Measurements from ENCODE around the gene ORC5. TPM values are rescaled to one million over a fixed set of nuclear protein-coding genes. Genes with fewer than 3 reads are reported as not detected.

ORC5 gene
- total RNA-seq, 4 donors from 2014 or later: 11.8 to 36.6 (median 12.7) TPM

DNA sequence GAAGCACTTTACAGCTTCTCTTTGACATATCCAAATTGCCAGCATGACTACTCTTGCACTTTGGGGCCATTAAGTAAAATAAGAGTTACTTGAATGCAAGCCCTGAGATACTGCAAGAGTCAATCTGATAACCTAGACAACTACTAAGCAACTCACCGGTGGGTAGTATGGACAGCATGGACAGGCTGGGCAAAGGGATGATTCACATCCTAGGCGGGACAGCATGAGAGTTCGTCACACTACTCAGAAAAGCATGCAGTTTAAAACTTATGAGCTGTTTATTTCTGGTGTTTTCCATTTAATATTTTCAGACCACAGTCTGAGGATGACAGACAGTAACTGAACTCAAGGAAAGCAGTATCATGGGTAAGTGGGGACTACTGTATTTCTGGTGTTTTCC, 84.0 kb downstream of the ORC5 start:
- TF ChIP-seq, protein P1, sequence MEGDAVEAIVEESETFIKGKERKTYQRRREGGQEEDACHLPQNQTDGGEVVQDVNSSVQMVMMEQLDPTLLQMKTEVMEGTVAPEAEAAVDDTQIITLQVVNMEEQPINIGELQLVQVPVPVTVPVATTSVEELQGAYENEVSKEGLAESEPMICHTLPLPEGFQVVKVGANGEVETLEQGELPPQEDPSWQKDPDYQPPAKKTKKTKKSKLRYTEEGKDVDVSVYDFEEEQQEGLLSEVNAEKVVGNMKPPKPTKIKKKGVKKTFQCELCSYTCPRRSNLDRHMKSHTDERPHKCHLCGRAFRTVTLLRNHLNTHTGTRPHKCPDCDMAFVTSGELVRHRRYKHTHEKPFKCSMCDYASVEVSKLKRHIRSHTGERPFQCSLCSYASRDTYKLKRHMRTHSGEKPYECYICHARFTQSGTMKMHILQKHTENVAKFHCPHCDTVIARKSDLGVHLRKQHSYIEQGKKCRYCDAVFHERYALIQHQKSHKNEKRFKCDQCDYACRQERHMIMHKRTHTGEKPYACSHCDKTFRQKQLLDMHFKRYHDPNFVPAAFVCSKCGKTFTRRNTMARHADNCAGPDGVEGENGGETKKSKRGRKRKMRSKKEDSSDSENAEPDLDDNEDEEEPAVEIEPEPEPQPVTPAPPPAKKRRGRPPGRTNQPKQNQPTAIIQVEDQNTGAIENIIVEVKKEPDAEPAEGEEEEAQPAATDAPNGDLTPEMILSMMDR (IDR thresholded peaks at IDR 0.05): no peak
- TF ChIP-seq POLR2A (IDR thresholded peaks at IDR 0.05; ENCODE audit: low read depth) (no peak), POLR2AphosphoS5 (IDR thresholded peaks at IDR 0.05) (no peak), EP300 (IDR thresholded peaks at IDR 0.05) (no peak)
- H3K27me3 ChIP-seq: no peaks in the 10 kb centered on the region
- WGBS: 91% methylated on average over 3 of the region's 3 CpGs
- H3K36me3 ChIP-seq: peaks cover 5 to 34% (median 19%) of the 10 kb centered on the region in 4 donors
- no peaks in the 10 kb centered on the region for H3K9me3 ChIP-seq
- DNase-seq (ENCODE audit: extremely low spot score): no peak
- no peak overlapping the region for H3K4me3 ChIP-seq
- no peak overlapping the region for H3K27ac ChIP-seq (replicated peaks in 1 of 4)
- intact Hi-C loops (cut with DNase I): no loop called here
- no peaks in the 10 kb centered on the region for H3K4me1 ChIP-seq

GRCh38 chr7:104113788-104114187, 94.0 kb downstream of the ORC5 start:
- Histone ChIP-seq H3K4me3 (no peak overlapping the region), H3K27ac (replicated peaks in 1 of 4) (no peak overlapping the region), H3K36me3 (no peaks in the 10 kb centered on the region), H3K9me3 (no peaks in the 10 kb centered on the region), H3K27me3 (no peaks in the 10 kb centered on the region), H3K4me1 (no peaks in the 10 kb centered on the region)
- 92% methylated on average over 2 of the region's 2 CpGs for WGBS
- no peak for TF ChIP-seq POLR2A (IDR thresholded peaks at IDR 0.05; ENCODE audit: low read depth)
- no peak for TF ChIP-seq EP300 (IDR thresholded peaks at IDR 0.05)
- TF ChIP-seq, protein P1 (IDR thresholded peaks at IDR 0.05): no peak
- TF ChIP-seq POLR2AphosphoS5 (IDR thresholded peaks at IDR 0.05): no peak
- intact Hi-C loops (cut with DNase I): no loop called here
- DNase-seq (ENCODE audit: extremely low spot score): no peak

GRCh38 chr7:104112623-104113022, 95.2 kb downstream of the ORC5 start:
- Histone ChIP-seq H3K4me1 (no peaks in the 10 kb centered on the region), H3K27ac (replicated peaks in 1 of 4) (no peak overlapping the region), H3K9me3 (no peaks in the 10 kb centered on the region), H3K36me3 (no peaks in the 10 kb centered on the region), H3K4me3 (no peak overlapping the region), H3K27me3 (no peaks in the 10 kb centered on the region)
- DNase-seq (ENCODE audit: extremely low spot score): no peak
- intact Hi-C loops (cut with DNase I): no loop called here
- 91% methylated on average over 1 of the region's 1 CpG for WGBS
- TF ChIP-seq, protein P1 (IDR thresholded peaks at IDR 0.05): no peak
- TF ChIP-seq POLR2A (IDR thresholded peaks at IDR 0.05; ENCODE audit: low read depth): no peak
- no peak for TF ChIP-seq POLR2AphosphoS5 (IDR thresholded peaks at IDR 0.05)
- no peak for TF ChIP-seq EP300 (IDR thresholded peaks at IDR 0.05)

GRCh38 chr7:104111271-104111670, 96.5 kb downstream of the ORC5 start:
- Histone ChIP-seq H3K27me3 (no peaks in the 10 kb centered on the region), H3K27ac (replicated peaks in 1 of 4) (no peak overlapping the region), H3K4me3 (no peak overlapping the region), H3K36me3 (no peaks in the 10 kb centered on the region), H3K9me3 (no peaks in the 10 kb centered on the region), H3K4me1 (no peaks in the 10 kb centered on the region)
- DNase-seq (ENCODE audit: extremely low spot score): no peak
- intact Hi-C loops (cut with DNase I): no loop called here
- no peak for TF ChIP-seq POLR2AphosphoS5 (IDR thresholded peaks at IDR 0.05)
- TF ChIP-seq POLR2A (IDR thresholded peaks at IDR 0.05; ENCODE audit: low read depth): no peak
- TF ChIP-seq EP300 (IDR thresholded peaks at IDR 0.05): no peak
- TF ChIP-seq, protein P1 (IDR thresholded peaks at IDR 0.05): no peak
- WGBS: 64% methylated on average over 2 of the region's 2 CpGs

All from esophagus muscularis mucosa (tissue), 4 donors.